ENCODE results near the gene NTS.

Gene NTS

GRCh38 chr12:85883763-85884162 lies 9.7 kb downstream of the NTS start:
- TF ChIP-seq CTCF (IDR thresholded peaks at IDR 0.05; ENCODE audit: low read depth, low read length, missing control alignments) = no peak
- in situ Hi-C loops (cut with HindIII; ENCODE audit: low sequenced_read_pairs) = no loop called here
- no peak overlapping the region for H3K4me3 ChIP-seq (ENCODE audit: low read depth, low read length)

DNA sequence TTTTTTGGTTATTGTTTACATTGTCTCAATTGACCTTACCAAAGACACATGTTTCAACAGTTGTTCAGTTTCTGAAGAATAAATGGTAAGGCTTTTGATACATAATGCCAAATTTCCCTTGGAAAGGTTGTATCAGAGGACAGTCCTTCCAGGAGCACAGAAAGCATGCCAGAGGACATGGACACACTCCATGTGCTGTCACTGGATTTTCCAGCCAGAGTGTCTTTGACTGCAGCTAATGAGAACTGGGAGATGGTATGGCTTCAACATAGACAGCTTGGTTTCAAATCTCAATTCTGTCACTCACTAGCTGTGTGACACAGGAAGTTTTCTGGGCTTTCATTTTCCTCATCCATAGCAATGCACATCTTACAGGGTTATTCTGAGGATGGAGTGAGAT lies 20.6 kb downstream of the NTS start:
- in situ Hi-C loops (cut with HindIII; ENCODE audit: low sequenced_read_pairs) = no loop called here
- no peak for TF ChIP-seq CTCF (IDR thresholded peaks at IDR 0.05; ENCODE audit: low read depth, low read length, missing control alignments)
- no peak for DNase-seq (ENCODE audit: low read depth)
- no peak overlapping the region for H3K4me3 ChIP-seq (ENCODE audit: low read depth, low read length)

More at GRCh38 chr12:85883763-85884162, 9.7 kb downstream of the NTS start:
- no peak for DNase-seq (ENCODE audit: low read depth)

GRCh38 chr12:85920324-85920947 lies 46.3 kb downstream of the NTS start:
- H3K4me3 ChIP-seq (ENCODE audit: low read depth, low read length) = no peak overlapping the region
- DNase-seq (ENCODE audit: low read depth) = peak; percentile 23
- TF ChIP-seq CTCF (IDR thresholded peaks at IDR 0.05; ENCODE audit: low read depth, low read length, missing control alignments) = no peak
- in situ Hi-C loops (cut with HindIII; ENCODE audit: low sequenced_read_pairs) = no loop called here

- H3K4me3 ChIP-seq (ENCODE audit: low read depth, low read length) = no peak overlapping the region
- in situ Hi-C loops (cut with HindIII; ENCODE audit: low sequenced_read_pairs) = no loop called here
- peak; percentile 58 for DNase-seq (ENCODE audit: low read depth)
- TF ChIP-seq CTCF (IDR thresholded peaks at IDR 0.05; ENCODE audit: low read depth, low read length, missing control alignments) = peak; percentile 15
Measured at GRCh38 chr12:85923767-85924331, 49.8 kb downstream of the NTS start.

DNA sequence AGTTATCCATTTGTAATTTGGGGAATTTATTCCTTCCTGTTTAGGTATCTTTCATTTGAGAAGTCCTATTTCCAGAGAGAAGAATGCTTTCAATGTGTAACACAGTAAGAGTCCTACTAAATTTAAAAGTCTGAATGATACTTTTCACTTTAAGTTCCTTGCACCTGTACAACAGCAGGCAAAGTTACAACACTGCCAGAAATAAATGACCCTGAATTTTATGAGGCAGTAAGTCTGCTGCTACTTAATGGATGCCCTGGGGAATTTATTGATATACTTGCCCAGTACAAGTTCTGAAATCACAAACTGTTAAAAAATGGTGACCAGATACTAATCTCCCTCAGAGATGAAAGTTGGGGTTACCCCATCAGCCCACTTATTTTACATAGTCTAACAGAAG lies 53.1 kb downstream of the NTS start:
- in situ Hi-C loops (cut with HindIII; ENCODE audit: low sequenced_read_pairs) = no loop called here
- TF ChIP-seq CTCF (IDR thresholded peaks at IDR 0.05; ENCODE audit: low read depth, low read length, missing control alignments) = no peak
- H3K4me3 ChIP-seq (ENCODE audit: low read depth, low read length) = no peak overlapping the region
- no peak for DNase-seq (ENCODE audit: low read depth)

All from astrocyte of the cerebellum (primary cell).